PC-9 (cell line): ENCODE data around the gene NTM. TPM values are rescaled to one million over a fixed set of nuclear protein-coding genes. Genes with fewer than 3 reads are reported as not detected.

Experiments used
- BruUV-seq: library from RNA; stranded (reverse); fragments of 400-500 nt; replicated peaks from 2 replicates; lab custom pipeline; 2021; lab: Mats Ljungman, UMichigan
- CTCF ChIA-PET: fragments of 300-600 bp; sonication (Branson Sonifier 250); formaldehyde crosslinking; loops from one replicate; lab custom pipeline; 2022; ENCODE audit warnings: antibody characterized with exemption; lab: Charles Lee
- POLR2A ChIA-PET: fragments of 300-600 bp; sonication (Branson Sonifier 250); formaldehyde crosslinking; loops from one replicate; lab custom pipeline; 2022; ENCODE audit warnings: antibody characterized with exemption; ENCODE audit not compliant: unreplicated experiment; lab: Charles Lee
- DNase-seq, 2 experiments: peaks; one replicate each; pipeline versions ENCODE4 v3.0.0 to v3.0.0-alpha.2; 2015 to 2022; ENCODE audit warnings: mixed read lengths in 1 of 2
- H2AFZ ChIP-seq: fragments of 200-600 bp; sonication (generic); 2 replicates; pipeline ENCODE4 v1.8.1; 2017; ENCODE audit warnings: antibody characterized with exemption
- H3F3A ChIP-seq: fragments of 200-600 bp; sonication (generic); 2 replicates; pipeline ENCODE4 v1.8.1; 2017; ENCODE audit warnings: antibody characterized with exemption, mild to moderate bottlenecking, low read depth; ENCODE audit not compliant: insufficient read depth
- H3K27ac ChIP-seq: fragments of 200-600 bp; sonication (generic); 2 replicates; pipeline ENCODE4 v1.6.1; 2016; ENCODE audit warnings: mixed run types
- H3K27me3 ChIP-seq: fragments of 200-600 bp; sonication (generic); 2 replicates; pipeline ENCODE4 v1.6.1; 2016; ENCODE audit warnings: low read depth, mixed run types; ENCODE audit not compliant: insufficient read depth
- H3K36me3 ChIP-seq: fragments of 200-600 bp; sonication (generic); 2 replicates; pipeline ENCODE4 v1.6.1; 2016; ENCODE audit warnings: low read depth, mixed run types
- H3K4me1 ChIP-seq: fragments of 200-600 bp; sonication (generic); replicated peaks from 2 replicates; pipeline ENCODE4 v1.6.1; 2016; ENCODE audit warnings: mixed run types; ENCODE audit not compliant: insufficient read depth
- H3K4me2 ChIP-seq: fragments of 200-600 bp; sonication (generic); 2 replicates; pipeline ENCODE4 v1.6.1; 2017; ENCODE audit warnings: mixed run types
- H3K4me3 ChIP-seq: fragments of 200-600 bp; sonication (generic); 2 replicates; pipeline ENCODE4 v1.6.1; 2016; ENCODE audit warnings: mixed run types
- H3K79me2 ChIP-seq: fragments of 200-600 bp; sonication (generic); 2 replicates; pipeline ENCODE4 v1.6.1; 2017; ENCODE audit warnings: low read depth, mixed run types
- H3K9me2 ChIP-seq: fragments of 200-600 bp; sonication (generic); 2 replicates; pipeline ENCODE4 v1.8.1; 2017; ENCODE audit warnings: mild to moderate bottlenecking; ENCODE audit not compliant: insufficient read depth
- H3K9me3 ChIP-seq: fragments of 200-600 bp; sonication (generic); 2 replicates; pipeline ENCODE4 v1.8.1; 2016; ENCODE audit warnings: low read depth; ENCODE audit not compliant: insufficient read depth
- H4K20me1 ChIP-seq: fragments of 200-600 bp; sonication (generic); 2 replicates; pipeline ENCODE4 v1.8.1; 2017; ENCODE audit not compliant: insufficient read depth
- EZH2 ChIP-seq: fragments of 200-600 bp; sonication (generic); IDR thresholded peaks from 2 replicates; pipeline ENCODE4 v1.8.0; 2017; ENCODE audit warnings: antibody characterized with exemption, low read depth
- intact Hi-C: fragments of 100-400 bp; cut with micrococcal nuclease; formaldehyde crosslinking; loops from one replicate; pipeline ENCODE4 v1.10.0; 2022; ENCODE audit not compliant: unreplicated experiment
- total RNA-seq: library from RNA; stranded (reverse); gene quantifications from 2 replicates; pipeline ENCODE4 v1.2.3, GENCODE V29; 2021
- TF ChIP-seq, protein P1 (sequence below): fragments of 200-600 bp; sonication (generic); conservative IDR thresholded peaks from 2 replicates; pipeline ENCODE4 v1.6.1; 2017; ENCODE audit warnings: mixed run types, antibody characterized with exemption, mild to moderate bottlenecking, moderate library complexity

NTM gene
- total RNA-seq, 1 experiment from 2014 or later: not detected

DNA sequence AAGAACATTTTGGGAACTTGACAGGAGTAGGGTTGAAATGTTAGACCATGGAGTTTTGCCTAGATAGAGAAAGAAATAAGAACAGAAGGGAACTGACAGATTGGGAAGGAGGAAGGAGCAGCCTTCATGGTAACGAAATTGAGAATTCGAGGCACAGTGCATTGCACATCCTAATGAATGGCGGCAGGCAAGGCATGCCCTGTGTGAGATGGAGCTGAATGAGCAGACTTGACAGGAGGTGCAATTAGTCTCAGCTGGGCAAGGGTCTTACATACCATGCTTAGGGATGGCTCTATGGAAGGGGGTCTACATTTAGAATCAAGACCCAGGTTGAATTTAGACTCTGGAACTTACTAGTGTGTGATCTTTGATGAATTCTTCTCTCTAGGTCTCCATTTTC, 25.0 kb upstream of the NTM start:
- intact Hi-C loops: no loop called here
- Histone ChIP-seq H2AFZ (no peak overlapping the region), H3K4me2 (no peak overlapping the region), H3K9me3 (no peaks in the 10 kb centered on the region), H4K20me1 (no peaks in the 10 kb centered on the region), H3K27me3 (0 out of 2 replicates have a peak, but pooled peaks cover 4% of the 10 kb centered on the region), H3F3A (no peaks in the 10 kb centered on the region), H3K4me1 (no peaks in the 10 kb centered on the region), H3K4me3 (no peak overlapping the region), H3K79me2 (no peaks in the 10 kb centered on the region), H3K36me3 (no peaks in the 10 kb centered on the region), H3K9me2 (no peaks in the 10 kb centered on the region), H3K27ac (no peak overlapping the region)
- DNase-seq: no peak
- TF ChIP-seq, protein P1, sequence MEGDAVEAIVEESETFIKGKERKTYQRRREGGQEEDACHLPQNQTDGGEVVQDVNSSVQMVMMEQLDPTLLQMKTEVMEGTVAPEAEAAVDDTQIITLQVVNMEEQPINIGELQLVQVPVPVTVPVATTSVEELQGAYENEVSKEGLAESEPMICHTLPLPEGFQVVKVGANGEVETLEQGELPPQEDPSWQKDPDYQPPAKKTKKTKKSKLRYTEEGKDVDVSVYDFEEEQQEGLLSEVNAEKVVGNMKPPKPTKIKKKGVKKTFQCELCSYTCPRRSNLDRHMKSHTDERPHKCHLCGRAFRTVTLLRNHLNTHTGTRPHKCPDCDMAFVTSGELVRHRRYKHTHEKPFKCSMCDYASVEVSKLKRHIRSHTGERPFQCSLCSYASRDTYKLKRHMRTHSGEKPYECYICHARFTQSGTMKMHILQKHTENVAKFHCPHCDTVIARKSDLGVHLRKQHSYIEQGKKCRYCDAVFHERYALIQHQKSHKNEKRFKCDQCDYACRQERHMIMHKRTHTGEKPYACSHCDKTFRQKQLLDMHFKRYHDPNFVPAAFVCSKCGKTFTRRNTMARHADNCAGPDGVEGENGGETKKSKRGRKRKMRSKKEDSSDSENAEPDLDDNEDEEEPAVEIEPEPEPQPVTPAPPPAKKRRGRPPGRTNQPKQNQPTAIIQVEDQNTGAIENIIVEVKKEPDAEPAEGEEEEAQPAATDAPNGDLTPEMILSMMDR: no peak
- no peak for TF ChIP-seq EZH2
- BruUV-seq: no TSS peak
- ChIA-PET CTCF (no interaction called here), POLR2A (no interaction called here)

- Histone ChIP-seq H2AFZ (no peak overlapping the region), H3K4me2 (no peak overlapping the region), H3K27ac (no peak overlapping the region), H3K79me2 (no peaks in the 10 kb centered on the region), H3K9me3 (no peaks in the 10 kb centered on the region), H3K4me3 (no peak overlapping the region), H3F3A (no peaks in the 10 kb centered on the region), H3K9me2 (no peaks in the 10 kb centered on the region), H3K27me3 (peaks cover 19% of the 10 kb centered on the region), H4K20me1 (no peaks in the 10 kb centered on the region), H3K36me3 (no peaks in the 10 kb centered on the region), H3K4me1 (no peaks in the 10 kb centered on the region)
- POLR2A ChIA-PET: no interaction called here
- BruUV-seq: no TSS peak
- CTCF ChIA-PET: no interaction called here
- no peak for DNase-seq
- TF ChIP-seq, protein P1: no peak
- no peak for TF ChIP-seq EZH2
- intact Hi-C loops: no loop called here
These were observed 20.9 kb upstream of the NTM start for GRCh38 chr11:131349368-131350086.

- no peaks in the 10 kb centered on the region for H3K9me2 ChIP-seq
- no peaks in the 10 kb centered on the region for H3K36me3 ChIP-seq
- no peaks in the 10 kb centered on the region for H3K79me2 ChIP-seq
- H3K27ac ChIP-seq: no peak overlapping the region
- H3F3A ChIP-seq: no peaks in the 10 kb centered on the region
- H3K27me3 ChIP-seq: peaks cover 19% of the 10 kb centered on the region
- BruUV-seq: no TSS peak
- H3K4me1 ChIP-seq: no peaks in the 10 kb centered on the region
- H4K20me1 ChIP-seq: no peaks in the 10 kb centered on the region
- intact Hi-C loops: no loop called here
- H3K4me2 ChIP-seq: no peak overlapping the region
- no peak for DNase-seq
- no peak overlapping the region for H2AFZ ChIP-seq
- H3K4me3 ChIP-seq: no peak overlapping the region
- ChIA-PET POLR2A (no interaction called here), CTCF (no interaction called here)
- H3K9me3 ChIP-seq: no peaks in the 10 kb centered on the region
- TF ChIP-seq EZH2: no peak
- TF ChIP-seq, protein P1: no peak
These were observed 19.5 kb upstream of the NTM start for GRCh38 chr11:131350872-131351271.
